ENCODE results near the gene CFAP20DC.
"Not testable (repeated sequence)": the region's sequence is repeated elsewhere in the genome, so short reads cannot be mapped to it uniquely, and the experiment has no call there.

Gene CFAP20DC

GRCh38 chr3:59056706-59057105 is 6.9 kb upstream of the CFAP20DC start:
- Mint-ChIP-seq H3K4me1 (ENCODE audit: low read depth) (peaks cover 4% of the 10 kb centered on the region), H3K27ac (no peak overlapping the region), H3K9me3 (no peaks in the 10 kb centered on the region), H3K36me3 (ENCODE audit: low read depth) (no peaks in the 10 kb centered on the region), H3K27me3 (peaks cover 1% of the 10 kb centered on the region), H3K4me3 (no peak overlapping the region)
- DNase-seq, result no peak

- H3K9me3 Mint-ChIP-seq, result no peaks in the 10 kb centered on the region
Observed at GRCh38 chr3:59052803-59053411, 3.1 kb upstream of the CFAP20DC start.

DNA sequence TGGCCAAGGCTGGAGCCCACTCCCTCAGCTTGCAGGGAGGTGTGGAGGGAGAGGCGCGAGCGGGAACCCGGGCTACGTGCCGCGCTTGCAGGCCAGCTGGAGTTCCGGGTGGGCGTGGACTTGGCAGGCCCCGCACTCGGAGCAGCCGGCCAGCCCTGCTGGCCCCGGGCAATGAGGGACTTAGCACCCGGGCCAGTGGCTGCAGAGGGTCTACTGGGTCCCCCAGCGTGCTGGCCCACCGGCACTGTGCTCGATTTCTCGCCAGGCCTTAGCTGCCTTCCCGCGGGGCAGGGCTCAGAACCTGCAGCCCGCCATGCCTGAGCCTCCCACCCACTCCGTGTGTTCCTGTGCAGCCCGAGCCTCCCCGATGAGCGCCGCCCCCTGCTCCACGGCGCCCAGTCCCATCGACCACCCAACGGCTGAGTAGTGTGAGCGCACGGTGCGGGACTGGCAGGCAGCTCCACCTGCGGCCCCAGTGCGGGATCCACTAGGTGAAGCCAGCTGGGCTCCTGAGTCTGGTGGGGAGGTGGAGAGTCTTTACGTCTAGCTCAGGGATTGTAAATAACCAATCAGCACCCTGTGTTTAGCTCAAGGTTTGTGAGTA is 1.1 kb upstream of the CFAP20DC start:
- not testable (repeated sequence) for H3K36me3 Mint-ChIP-seq (ENCODE audit: low read depth); H3K27ac Mint-ChIP-seq; H3K9me3 Mint-ChIP-seq; H3K27me3 Mint-ChIP-seq; H3K4me3 Mint-ChIP-seq; DNase-seq
- H3K4me1 Mint-ChIP-seq (ENCODE audit: low read depth), result peaks cover 10% of the 10 kb centered on the region

More at GRCh38 chr3:59052803-59053411, 3.1 kb upstream of the CFAP20DC start:
- Mint-ChIP-seq H3K36me3 (ENCODE audit: low read depth) (no peaks in the 10 kb centered on the region), H3K27me3 (peaks cover 3% of the 10 kb centered on the region), H3K27ac (no peak overlapping the region), H3K4me3 (no peak overlapping the region), H3K4me1 (ENCODE audit: low read depth) (peaks cover 14% of the 10 kb centered on the region)
- DNase-seq, result no peak

DNA sequence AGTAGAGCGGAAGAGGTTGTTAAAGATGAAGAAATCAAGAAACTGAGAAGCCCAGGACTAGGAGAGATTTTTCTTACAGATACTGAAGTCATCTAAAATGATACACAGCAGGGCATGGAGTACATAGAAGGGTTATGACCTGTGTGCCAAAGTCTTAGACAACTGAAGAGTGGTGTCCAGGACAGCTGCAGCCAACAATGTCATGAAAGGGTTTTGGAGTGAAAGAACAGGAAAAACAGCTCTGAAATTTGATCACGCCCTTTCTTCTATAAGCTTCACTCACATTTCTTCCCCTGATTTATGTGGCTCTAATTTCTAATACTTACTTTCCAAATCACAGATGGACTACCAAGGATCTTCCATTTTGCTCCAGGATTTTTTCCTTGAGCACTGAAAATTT is 3.0 kb downstream of the CFAP20DC start:
- no peaks in the 10 kb centered on the region for H3K36me3 Mint-ChIP-seq (ENCODE audit: low read depth)
- peaks cover 3% of the 10 kb centered on the region for H3K27me3 Mint-ChIP-seq
- no peaks in the 10 kb centered on the region for H3K9me3 Mint-ChIP-seq
- H3K4me3 Mint-ChIP-seq, result no peak overlapping the region
- DNase-seq, result no peak
- peaks cover 10% of the 10 kb centered on the region for H3K4me1 Mint-ChIP-seq (ENCODE audit: low read depth)
- H3K27ac Mint-ChIP-seq, result no peak overlapping the region

DNA sequence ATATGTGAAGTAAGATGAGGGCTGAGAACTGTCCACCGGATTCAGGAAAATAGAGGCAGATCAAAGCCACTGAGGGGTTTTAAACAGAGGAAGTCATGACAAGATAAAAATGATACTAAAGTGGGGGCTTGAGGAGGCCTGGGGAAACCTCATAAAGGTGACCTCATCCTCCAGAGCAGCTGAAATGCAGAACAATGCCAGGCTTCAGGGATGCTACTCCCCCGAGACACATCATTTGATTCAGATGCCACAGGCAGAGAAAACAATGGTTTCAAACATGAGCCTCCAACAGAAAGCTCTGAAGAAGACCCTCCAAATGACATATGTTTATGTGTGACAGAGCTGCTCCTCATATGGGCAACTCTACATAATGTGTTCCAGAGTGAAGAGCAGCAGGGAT is 6.4 kb downstream of the CFAP20DC start:
- H3K27me3 Mint-ChIP-seq, result no peaks in the 10 kb centered on the region
- no peak overlapping the region for H3K4me3 Mint-ChIP-seq
- no peaks in the 10 kb centered on the region for H3K4me1 Mint-ChIP-seq (ENCODE audit: low read depth)
- no peak for DNase-seq
- H3K36me3 Mint-ChIP-seq (ENCODE audit: low read depth), result no peaks in the 10 kb centered on the region
- no peaks in the 10 kb centered on the region for H3K9me3 Mint-ChIP-seq
- no peak overlapping the region for H3K27ac Mint-ChIP-seq

DNA sequence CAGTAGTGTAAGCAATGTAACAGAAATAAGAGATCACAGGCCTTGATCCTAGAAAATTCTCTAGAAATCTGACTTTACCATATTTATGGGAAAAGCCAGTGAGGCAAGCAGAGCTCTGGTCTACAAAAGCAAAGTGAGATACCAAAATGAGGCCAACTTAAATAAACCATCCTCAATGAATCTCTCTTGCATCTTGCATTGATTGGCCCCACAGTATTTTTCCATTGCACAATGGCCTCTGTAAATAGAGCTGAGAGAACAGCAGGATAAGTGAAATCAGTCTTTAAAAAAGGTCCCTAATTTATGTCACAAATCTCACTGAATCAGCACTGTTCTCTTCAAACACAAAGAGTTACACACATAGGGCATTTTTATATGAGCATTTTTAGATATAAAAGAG is 8.9 kb downstream of the CFAP20DC start:
- Mint-ChIP-seq H3K4me1 (ENCODE audit: low read depth) (no peaks in the 10 kb centered on the region), H3K4me3 (no peak overlapping the region), H3K9me3 (no peaks in the 10 kb centered on the region), H3K36me3 (ENCODE audit: low read depth) (no peaks in the 10 kb centered on the region), H3K27ac (no peak overlapping the region), H3K27me3 (no peaks in the 10 kb centered on the region)
- DNase-seq, result no peak

DNA sequence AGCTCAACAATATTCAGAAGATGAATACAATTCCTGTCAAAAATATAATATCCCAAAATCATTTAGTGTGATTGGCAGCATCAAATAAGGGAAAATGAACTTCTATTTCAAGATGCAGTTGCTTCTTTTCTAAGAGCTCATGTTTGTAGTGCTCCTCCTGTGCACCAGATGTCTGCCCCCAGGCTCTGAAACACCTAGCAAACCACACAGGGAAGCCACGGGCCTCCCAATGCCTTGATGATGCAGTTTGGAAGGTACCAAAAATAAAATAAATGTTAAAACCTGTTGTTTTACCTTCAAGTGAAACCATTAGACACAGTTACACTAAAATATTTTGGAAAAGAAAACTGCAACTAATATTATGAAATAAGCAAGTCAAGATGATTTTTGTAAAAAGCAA is 22.2 kb downstream of the CFAP20DC start:
- DNase-seq, result no peak
- no peaks in the 10 kb centered on the region for H3K9me3 Mint-ChIP-seq
- H3K4me1 Mint-ChIP-seq (ENCODE audit: low read depth), result no peaks in the 10 kb centered on the region

GRCh38 chr3:59023612-59024011 is 26.2 kb downstream of the CFAP20DC start:
- peaks cover 7% of the 10 kb centered on the region for H3K27me3 Mint-ChIP-seq
- no peak for DNase-seq
- H3K9me3 Mint-ChIP-seq, result no peaks in the 10 kb centered on the region
- no peaks in the 10 kb centered on the region for H3K4me1 Mint-ChIP-seq (ENCODE audit: low read depth)
- no peak overlapping the region for H3K27ac Mint-ChIP-seq
- no peak overlapping the region for H3K4me3 Mint-ChIP-seq
- no peaks in the 10 kb centered on the region for H3K36me3 Mint-ChIP-seq (ENCODE audit: low read depth)

More for the DNA sequence above, 22.2 kb downstream of the CFAP20DC start:
- Mint-ChIP-seq H3K4me3 (no peak overlapping the region), H3K27me3 (peaks cover 10% of the 10 kb centered on the region), H3K36me3 (ENCODE audit: low read depth) (no peaks in the 10 kb centered on the region), H3K27ac (no peak overlapping the region)

GRCh38 chr3:59017617-59017984 is 32.2 kb downstream of the CFAP20DC start:
- no peak overlapping the region for H3K27ac Mint-ChIP-seq
- no peak for DNase-seq
- no peaks in the 10 kb centered on the region for H3K4me1 Mint-ChIP-seq (ENCODE audit: low read depth)
- H3K27me3 Mint-ChIP-seq, result peaks cover 5% of the 10 kb centered on the region
- no peaks in the 10 kb centered on the region for H3K36me3 Mint-ChIP-seq (ENCODE audit: low read depth)
- H3K4me3 Mint-ChIP-seq, result no peak overlapping the region
- no peaks in the 10 kb centered on the region for H3K9me3 Mint-ChIP-seq

GRCh38 chr3:59016930-59017616 is 32.8 kb downstream of the CFAP20DC start:
- Mint-ChIP-seq H3K9me3 (no peaks in the 10 kb centered on the region), H3K4me3 (no peak overlapping the region), H3K36me3 (ENCODE audit: low read depth) (no peaks in the 10 kb centered on the region)

DNA sequence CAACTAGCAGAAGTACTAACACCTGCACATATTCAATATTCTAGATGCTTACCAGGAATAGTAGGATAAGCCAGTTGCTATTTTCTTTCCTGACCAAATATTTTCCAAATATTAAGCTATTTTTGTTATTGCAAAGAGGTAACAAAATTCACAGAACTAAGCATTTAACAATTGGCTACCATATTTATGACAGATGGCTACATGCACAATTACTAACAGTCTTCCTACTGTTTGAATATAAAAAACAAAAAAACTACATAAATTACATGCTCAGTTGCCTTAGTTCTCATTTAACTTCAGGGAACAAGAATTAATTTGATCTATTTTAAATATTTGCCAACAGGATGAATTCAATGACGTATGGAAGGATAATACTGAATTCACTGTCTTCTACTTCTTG is 36.2 kb downstream of the CFAP20DC start:
- DNase-seq, result no peak
- peaks cover 4% of the 10 kb centered on the region for H3K27me3 Mint-ChIP-seq
- no peak overlapping the region for H3K27ac Mint-ChIP-seq
- H3K4me1 Mint-ChIP-seq (ENCODE audit: low read depth), result no peaks in the 10 kb centered on the region
- no peaks in the 10 kb centered on the region for H3K9me3 Mint-ChIP-seq
- H3K4me3 Mint-ChIP-seq, result no peak overlapping the region
- no peaks in the 10 kb centered on the region for H3K36me3 Mint-ChIP-seq (ENCODE audit: low read depth)

More at GRCh38 chr3:59016930-59017616, 32.8 kb downstream of the CFAP20DC start:
- DNase-seq, result no peak
- Mint-ChIP-seq H3K27ac (no peak overlapping the region), H3K4me1 (ENCODE audit: low read depth) (no peaks in the 10 kb centered on the region), H3K27me3 (peaks cover 5% of the 10 kb centered on the region)

GRCh38 chr3:59006634-59007517 is 42.9 kb downstream of the CFAP20DC start:
- Mint-ChIP-seq H3K9me3 (no peaks in the 10 kb centered on the region), H3K27me3 (peaks cover 10% of the 10 kb centered on the region), H3K36me3 (ENCODE audit: low read depth) (no peaks in the 10 kb centered on the region), H3K4me1 (ENCODE audit: low read depth) (no peaks in the 10 kb centered on the region), H3K27ac (no peak overlapping the region), H3K4me3 (no peak overlapping the region)
- DNase-seq, result no peak

- no peak overlapping the region for H3K27ac Mint-ChIP-seq
- no peak overlapping the region for H3K4me3 Mint-ChIP-seq
- H3K9me3 Mint-ChIP-seq, result no peaks in the 10 kb centered on the region
- no peaks in the 10 kb centered on the region for H3K36me3 Mint-ChIP-seq (ENCODE audit: low read depth)
- peaks cover 7% of the 10 kb centered on the region for H3K4me1 Mint-ChIP-seq (ENCODE audit: low read depth)
- DNase-seq, result no peak
- peaks cover 16% of the 10 kb centered on the region for H3K27me3 Mint-ChIP-seq
Observed at GRCh38 chr3:59001675-59002074, 48.1 kb downstream of the CFAP20DC start.

DNA sequence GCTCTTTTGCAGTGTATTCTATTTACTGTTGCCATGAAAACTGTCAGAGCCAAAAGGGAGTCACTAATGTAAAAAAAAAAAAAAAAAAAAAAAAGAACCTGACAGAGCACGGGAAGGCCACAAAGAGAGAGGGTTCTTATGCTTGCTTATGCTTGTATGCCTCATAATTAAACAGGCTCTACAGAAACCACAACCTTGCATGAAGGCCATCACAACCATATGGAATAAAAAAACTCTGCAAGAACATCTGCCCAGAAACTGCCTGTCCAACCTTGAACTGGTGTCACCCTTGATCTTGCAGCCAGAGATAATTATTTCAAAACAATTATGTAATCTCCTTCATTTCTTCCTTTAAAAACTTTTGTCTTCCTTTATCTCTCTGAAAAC is 50.1 kb downstream of the CFAP20DC start:
- peaks cover 16% of the 10 kb centered on the region for H3K27me3 Mint-ChIP-seq
- H3K4me1 Mint-ChIP-seq (ENCODE audit: low read depth), result peaks cover 7% of the 10 kb centered on the region
- H3K36me3 Mint-ChIP-seq (ENCODE audit: low read depth), result no peaks in the 10 kb centered on the region
- no peaks in the 10 kb centered on the region for H3K9me3 Mint-ChIP-seq
- no peak for DNase-seq
- H3K4me3 Mint-ChIP-seq, result no peak overlapping the region
- H3K27ac Mint-ChIP-seq, result no peak overlapping the region

Data from activated T-cell treated with anti-CD3 and anti-CD28 coated beads, Interleukin-2, amount 50 U/mL, for 24 hours (primary cell).